Karpas-422 (cell line): ENCODE data around the gene DIP2C. TPM values are rescaled to one million over a fixed set of nuclear protein-coding genes. Genes with fewer than 3 reads are reported as not detected.

Source experiments
- DNase-seq: peaks from one replicate; pipeline ENCODE4 v3.0.0-alpha.2; 2015
- H2AFZ ChIP-seq: fragments of 200-600 bp; sonication (generic); 2 replicates; pipeline ENCODE4 v1.6.1; 2014; ENCODE audit warnings: antibody characterized with exemption, low read length, mixed read lengths
- H3K27ac ChIP-seq: fragments of 200-600 bp; sonication (generic); 2 replicates; pipeline ENCODE4 v1.5.1; 2014; ENCODE audit warnings: mild to moderate bottlenecking, low read length, moderate library complexity
- H3K27me3 ChIP-seq: fragments of 200-600 bp; sonication (generic); 2 replicates; pipeline ENCODE4 v1.6.1; 2014; ENCODE audit warnings: low read length, mixed read lengths
- H3K36me3 ChIP-seq: fragments of 200-600 bp; sonication (generic); 2 replicates; pipeline ENCODE4 v1.6.1; 2014; ENCODE audit warnings: low read length, mixed read lengths; ENCODE audit not compliant: insufficient read depth
- H3K4me1 ChIP-seq: fragments of 200-600 bp; sonication (generic); 2 replicates; pipeline ENCODE4 v1.6.1; 2014; ENCODE audit warnings: mild to moderate bottlenecking, low read length, mixed read lengths
- H3K4me2 ChIP-seq: fragments of 200-600 bp; sonication (generic); 2 replicates; pipeline ENCODE4 v1.6.1; 2014; ENCODE audit warnings: low read length, low read depth, mild to moderate bottlenecking; ENCODE audit not compliant: poor library complexity, severe bottlenecking
- H3K4me3 ChIP-seq: fragments of 200-600 bp; sonication (generic); 2 replicates; pipeline ENCODE4 v1.5.1; 2014; ENCODE audit warnings: mild to moderate bottlenecking, antibody characterized with exemption, low read length, mixed read lengths
- H3K79me2 ChIP-seq: fragments of 200-600 bp; sonication (generic); 2 replicates; pipeline ENCODE4 v1.6.1; 2014; ENCODE audit warnings: mild to moderate bottlenecking, low read length, mixed read lengths
- H3K9ac ChIP-seq: fragments of 200-600 bp; sonication (generic); 2 replicates; pipeline ENCODE4 v1.6.0; 2014; ENCODE audit warnings: low read length
- H3K9me2 ChIP-seq: fragments of 200-600 bp; sonication (generic), shearing (Covaris generic); replicated peaks from 2 replicates; pipeline ENCODE4 v1.6.0; 2014; ENCODE audit warnings: mild to moderate bottlenecking, low read length, moderate library complexity; ENCODE audit not compliant: insufficient read depth
- H3K9me3 ChIP-seq: fragments of 300-700, 200-600 bp; sonication (generic); 2 replicates; pipeline ENCODE4 v1.6.1; 2014; ENCODE audit warnings: low read length, mixed read lengths
- H4K20me1 ChIP-seq: fragments of 200-600 bp; sonication (generic); 2 replicates; pipeline ENCODE4 v1.6.1; 2014; ENCODE audit warnings: mild to moderate bottlenecking, antibody characterized with exemption, low read length, low read depth; ENCODE audit not compliant: insufficient read depth
- total RNA-seq: library from RNA; depleted of rRNA; stranded (reverse); fragments of >200 nt; shearing (Covaris generic); gene quantifications from 2 replicates; pipeline ENCODE4 v1.2.3, GENCODE V29; 2014; ENCODE audit warnings: low replicate concordance

Gene DIP2C
- total RNA-seq, 1 experiment from 2014 or later, result 0.11 TPM

DNA sequence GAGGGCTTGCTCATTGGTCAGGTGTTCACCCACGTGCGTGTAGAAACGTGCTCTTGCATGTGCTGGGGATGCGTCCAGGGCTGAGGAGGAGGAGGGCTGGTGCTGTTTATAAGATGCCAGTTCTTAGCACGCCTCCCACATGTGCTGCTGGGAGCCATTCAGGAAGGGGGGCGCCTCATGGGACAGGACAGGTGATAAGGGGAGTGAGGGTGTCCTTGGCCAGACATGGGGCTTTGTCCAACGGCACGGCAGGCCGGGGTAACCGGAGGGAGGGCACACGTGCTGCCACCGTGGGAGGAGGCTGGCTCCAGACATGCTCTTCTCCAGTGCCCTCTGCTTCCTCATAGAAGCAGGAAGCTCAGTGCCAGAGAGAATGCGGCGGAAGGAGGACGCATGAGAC lies 404.3 kb downstream of the DIP2C start:
- H3K9ac ChIP-seq, result no peak overlapping the region
- no peaks in the 10 kb centered on the region for H3K9me2 ChIP-seq
- no peak overlapping the region for H3K4me3 ChIP-seq
- H3K4me2 ChIP-seq, result no peak overlapping the region
- H4K20me1 ChIP-seq, result no peaks in the 10 kb centered on the region
- H3K9me3 ChIP-seq, result no peaks in the 10 kb centered on the region
- no peak overlapping the region for H3K27ac ChIP-seq
- H3K27me3 ChIP-seq, result no peaks in the 10 kb centered on the region
- peaks cover 3% of the 10 kb centered on the region; the same call in 1 of the 2 replicates for H3K4me1 ChIP-seq
- no peaks in the 10 kb centered on the region for H3K79me2 ChIP-seq
- no peak for DNase-seq
- no peak overlapping the region for H2AFZ ChIP-seq
- no peaks in the 10 kb centered on the region for H3K36me3 ChIP-seq

DNA sequence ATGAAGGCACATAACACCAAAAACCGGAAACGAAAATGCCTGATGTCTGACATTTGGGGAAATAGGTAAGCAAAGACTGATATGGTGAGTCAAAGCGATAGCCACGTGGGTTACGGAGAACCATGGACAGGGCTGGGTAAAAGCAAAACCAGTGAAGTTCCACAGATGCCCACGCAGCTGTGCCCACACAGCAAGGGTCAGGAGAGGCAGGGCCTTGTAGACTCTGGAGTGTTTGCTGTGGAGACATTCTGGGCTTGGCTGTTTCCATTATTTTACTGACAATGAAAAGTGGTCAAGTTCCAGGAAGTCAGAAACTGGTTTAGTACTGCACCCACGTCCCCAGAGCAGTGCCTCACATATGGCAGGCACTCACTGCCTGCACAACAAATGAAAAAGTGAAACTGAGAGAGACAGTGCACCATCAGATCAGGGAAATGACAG lies 405.5 kb downstream of the DIP2C start:
- Histone ChIP-seq H3K9ac (no peak overlapping the region), H2AFZ (no peak overlapping the region), H4K20me1 (no peaks in the 10 kb centered on the region), H3K9me3 (no peaks in the 10 kb centered on the region), H3K4me1 (peaks cover 3% of the 10 kb centered on the region; the same call in 1 of the 2 replicates), H3K36me3 (no peaks in the 10 kb centered on the region), H3K9me2 (no peaks in the 10 kb centered on the region), H3K27me3 (no peaks in the 10 kb centered on the region), H3K4me2 (no peak overlapping the region), H3K4me3 (no peak overlapping the region), H3K79me2 (no peaks in the 10 kb centered on the region), H3K27ac (no peak overlapping the region)
- no peak for DNase-seq

DNA sequence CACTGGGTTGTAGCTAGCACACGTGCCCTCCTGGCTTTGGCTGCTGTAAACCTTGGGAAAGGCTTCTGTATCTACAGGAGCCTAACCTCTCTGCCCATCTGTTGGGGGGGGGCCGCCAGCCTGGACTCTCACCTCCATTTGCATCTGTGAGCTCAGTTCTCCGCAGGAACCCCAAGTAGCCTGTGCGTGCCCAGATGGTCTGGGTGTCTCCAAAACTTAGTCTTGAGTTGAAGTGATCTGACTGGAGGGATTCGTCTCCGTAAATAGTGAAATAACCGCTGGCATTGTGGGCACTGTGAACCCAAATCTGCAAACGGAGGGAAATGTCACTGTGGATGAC lies 406.4 kb downstream of the DIP2C start:
- Histone ChIP-seq H3K4me3 (no peak overlapping the region), H3K9ac (no peak overlapping the region), H3K79me2 (no peaks in the 10 kb centered on the region), H3K27me3 (no peaks in the 10 kb centered on the region), H3K9me2 (no peaks in the 10 kb centered on the region), H3K4me1 (peaks cover 3% of the 10 kb centered on the region; the same call in 1 of the 2 replicates), H3K9me3 (no peaks in the 10 kb centered on the region), H4K20me1 (no peaks in the 10 kb centered on the region), H3K27ac (no peak overlapping the region), H3K4me2 (no peak overlapping the region), H3K36me3 (no peaks in the 10 kb centered on the region), H2AFZ (no peak overlapping the region)
- DNase-seq, result no peak

DNA sequence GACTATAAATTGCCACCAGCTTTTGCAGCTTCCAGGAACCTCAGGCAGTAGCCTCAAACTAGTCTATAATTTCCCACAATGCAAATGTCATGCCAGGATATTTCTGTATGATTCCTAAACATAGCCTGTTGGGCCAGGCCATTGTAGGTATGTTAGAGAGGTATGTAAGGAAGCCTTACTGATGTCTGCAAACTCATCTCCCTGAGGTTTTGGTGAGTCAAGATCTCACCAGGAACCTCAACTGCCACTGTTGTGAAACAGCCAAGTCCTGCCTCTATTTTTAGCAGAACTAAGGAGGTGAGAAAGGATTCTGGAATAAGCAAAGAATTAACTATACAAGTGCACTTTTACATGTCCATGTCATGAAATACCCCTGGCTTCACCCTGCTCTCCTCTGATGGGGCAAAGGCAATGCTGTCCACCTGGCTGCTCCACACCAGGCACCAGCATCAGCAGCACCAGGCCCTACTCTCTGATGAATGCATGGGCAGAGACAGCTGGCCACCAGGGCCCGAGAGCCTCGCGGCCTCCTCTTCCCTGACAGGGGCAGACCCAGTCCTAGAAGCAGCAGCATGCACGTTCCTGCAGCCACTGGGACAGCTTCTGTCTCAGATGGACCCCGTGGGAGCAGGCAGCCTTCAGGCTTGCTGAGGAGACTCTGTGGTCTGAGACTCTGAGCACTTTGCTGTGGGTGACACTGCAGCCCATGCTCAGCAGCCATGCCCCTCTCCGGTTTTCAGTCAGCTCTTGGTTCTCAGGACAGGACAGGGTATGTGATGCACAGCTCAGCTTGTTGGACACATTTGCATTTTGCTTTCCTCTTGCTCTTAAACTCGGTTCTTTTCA lies 407.0 kb downstream of the DIP2C start:
- no peak for DNase-seq
- Histone ChIP-seq H3K4me3 (no peak overlapping the region), H3K4me1 (peaks cover 3% of the 10 kb centered on the region; the same call in 1 of the 2 replicates), H3K79me2 (no peaks in the 10 kb centered on the region), H4K20me1 (no peaks in the 10 kb centered on the region), H2AFZ (no peak overlapping the region), H3K27ac (no peak overlapping the region), H3K9me3 (no peaks in the 10 kb centered on the region), H3K36me3 (no peaks in the 10 kb centered on the region), H3K4me2 (no peak overlapping the region), H3K27me3 (no peaks in the 10 kb centered on the region), H3K9ac (no peak overlapping the region), H3K9me2 (no peaks in the 10 kb centered on the region)

DNA sequence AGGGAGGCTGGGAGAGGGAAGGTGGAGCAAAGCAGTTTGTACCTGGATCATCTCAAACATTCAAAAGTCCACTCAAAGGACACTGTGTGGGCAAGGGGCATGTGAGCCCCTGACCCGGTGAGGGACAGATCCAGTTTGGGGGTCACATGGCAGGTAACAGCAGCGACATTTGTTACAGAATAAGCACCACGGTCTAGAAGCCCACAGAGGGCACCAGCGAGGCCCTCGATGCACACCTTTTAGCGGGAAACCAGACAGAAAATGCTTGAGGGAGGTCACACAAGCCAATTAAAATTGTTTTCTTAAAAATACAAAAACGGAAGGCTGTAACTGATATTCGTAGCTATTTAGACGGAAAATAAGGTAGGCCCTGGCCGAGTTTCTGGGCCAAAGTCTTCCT lies 409.8 kb downstream of the DIP2C start:
- Histone ChIP-seq H3K27me3 (no peaks in the 10 kb centered on the region), H4K20me1 (no peaks in the 10 kb centered on the region), H3K4me3 (no peak overlapping the region), H3K27ac (no peak overlapping the region), H3K36me3 (no peaks in the 10 kb centered on the region), H3K4me2 (no peak overlapping the region), H2AFZ (no peak overlapping the region), H3K9me2 (no peaks in the 10 kb centered on the region), H3K79me2 (no peaks in the 10 kb centered on the region), H3K9me3 (no peaks in the 10 kb centered on the region), H3K4me1 (peaks cover 3% of the 10 kb centered on the region; the same call in 1 of the 2 replicates), H3K9ac (no peak overlapping the region)
- peak; percentile 61 for DNase-seq

DNA sequence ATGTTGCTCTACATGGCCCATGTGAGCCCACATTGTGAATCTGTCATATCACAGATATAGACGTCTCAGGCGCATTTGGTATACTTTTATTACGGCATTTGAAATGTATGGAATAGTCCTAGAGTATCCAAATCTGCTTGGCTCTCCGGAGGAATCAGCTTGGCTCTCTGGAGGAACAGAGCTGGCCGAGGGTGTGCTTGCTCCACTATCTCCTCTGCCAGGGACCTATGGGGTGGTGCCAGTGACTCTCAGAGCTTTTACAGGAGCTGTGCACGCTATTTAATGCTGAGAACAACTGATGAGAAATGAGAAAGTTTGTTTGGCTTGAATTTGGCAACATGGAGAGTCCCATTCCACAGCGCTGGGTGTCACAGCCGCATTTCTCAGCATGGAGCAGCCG lies 410.2 kb downstream of the DIP2C start:
- no peaks in the 10 kb centered on the region for H3K36me3 ChIP-seq

DNA sequence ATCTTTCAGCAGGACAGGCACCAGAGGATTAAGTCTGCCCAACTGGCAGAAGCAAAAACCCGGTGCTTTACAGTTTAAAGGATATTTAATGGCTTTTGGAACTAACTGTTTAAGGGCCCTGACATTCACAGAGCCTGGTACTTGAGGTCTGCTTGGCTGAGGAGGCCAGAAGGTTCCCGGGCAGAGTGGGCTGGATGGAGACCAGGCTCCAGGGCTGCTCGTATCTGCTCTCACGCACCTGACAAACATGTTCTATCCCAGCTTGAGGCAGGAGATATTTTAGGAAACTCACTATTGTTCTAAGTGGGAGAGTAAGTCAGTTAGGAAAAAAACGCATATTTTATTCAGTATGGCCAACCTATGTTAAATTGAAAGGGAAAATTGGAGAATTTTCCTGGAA lies 410.8 kb downstream of the DIP2C start:
- H3K4me3 ChIP-seq, result no peak overlapping the region
- H3K9ac ChIP-seq, result no peak overlapping the region
- H3K79me2 ChIP-seq, result no peaks in the 10 kb centered on the region
- H3K27ac ChIP-seq, result no peak overlapping the region
- H3K4me2 ChIP-seq, result no peak overlapping the region
- peaks cover 2% of the 10 kb centered on the region; the same call in 1 of the 2 replicates for H3K4me1 ChIP-seq
- no peak for DNase-seq
- H3K27me3 ChIP-seq, result no peaks in the 10 kb centered on the region
- H3K9me3 ChIP-seq, result no peaks in the 10 kb centered on the region
- H4K20me1 ChIP-seq, result no peaks in the 10 kb centered on the region
- no peaks in the 10 kb centered on the region for H3K9me2 ChIP-seq
- H3K36me3 ChIP-seq, result no peaks in the 10 kb centered on the region
- H2AFZ ChIP-seq, result no peak overlapping the region

More for the DNA sequence above, 410.2 kb downstream of the DIP2C start:
- H3K27ac ChIP-seq, result no peak overlapping the region
- no peaks in the 10 kb centered on the region for H4K20me1 ChIP-seq
- H3K4me2 ChIP-seq, result no peak overlapping the region
- no peaks in the 10 kb centered on the region for H3K79me2 ChIP-seq
- no peaks in the 10 kb centered on the region for H3K9me3 ChIP-seq
- no peak overlapping the region for H3K9ac ChIP-seq
- H3K27me3 ChIP-seq, result no peaks in the 10 kb centered on the region
- H3K4me3 ChIP-seq, result no peak overlapping the region
- H2AFZ ChIP-seq, result no peak overlapping the region
- H3K9me2 ChIP-seq, result no peaks in the 10 kb centered on the region
- no peak for DNase-seq
- H3K4me1 ChIP-seq, result peaks cover 3% of the 10 kb centered on the region; the same call in 1 of the 2 replicates

DNA sequence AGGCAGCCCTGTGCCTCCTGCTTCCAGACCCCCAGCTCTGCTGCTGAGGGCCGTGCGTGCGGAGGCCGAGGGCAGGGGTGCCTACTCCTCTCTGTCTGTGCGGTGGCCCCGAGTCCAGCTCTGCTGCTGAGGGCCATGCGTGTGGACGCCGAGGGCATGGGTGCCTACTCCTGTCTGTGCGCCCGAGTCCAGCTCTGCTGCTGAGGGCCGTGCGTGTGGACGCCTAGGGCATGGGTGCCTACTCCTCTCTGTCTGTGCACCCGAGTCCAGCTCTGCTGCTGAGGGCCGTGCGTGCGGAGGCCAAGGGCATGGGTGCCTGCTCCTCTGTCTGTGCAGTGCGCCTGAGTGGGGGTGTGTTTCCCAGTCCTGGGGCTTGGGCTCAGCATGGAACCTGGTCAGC lies 411.5 kb downstream of the DIP2C start:
- no peaks in the 10 kb centered on the region for H3K79me2 ChIP-seq
- no peaks in the 10 kb centered on the region for H3K9me3 ChIP-seq
- H3K9me2 ChIP-seq, result no peaks in the 10 kb centered on the region
- H3K9ac ChIP-seq, result no peak overlapping the region
- H3K4me1 ChIP-seq, result no peaks in the 10 kb centered on the region
- H2AFZ ChIP-seq, result no peak overlapping the region
- H3K27ac ChIP-seq, result no peak overlapping the region
- H3K27me3 ChIP-seq, result no peaks in the 10 kb centered on the region
- no peak for DNase-seq
- no peaks in the 10 kb centered on the region for H3K36me3 ChIP-seq
- H4K20me1 ChIP-seq, result no peaks in the 10 kb centered on the region
- H3K4me2 ChIP-seq, result no peak overlapping the region
- H3K4me3 ChIP-seq, result no peak overlapping the region
